ENCODE measurements around the gene NMNAT1.
"Not testable (repeated sequence)": the region's sequence is repeated elsewhere in the genome, so short reads cannot be mapped to it uniquely, and the experiment has no call there.

NMNAT1 gene

GRCh38 chr1:9922342-9922741, 20.9 kb upstream of the NMNAT1 start:
- peak; percentile 64 for DNase-seq

GRCh38 chr1:9927259-9927658, 16.0 kb upstream of the NMNAT1 start:
- DNase-seq, result no peak

- DNase-seq, result peak; percentile 10
These were observed 13.6 kb upstream of the NMNAT1 start for GRCh38 chr1:9929431-9930385.

DNA sequence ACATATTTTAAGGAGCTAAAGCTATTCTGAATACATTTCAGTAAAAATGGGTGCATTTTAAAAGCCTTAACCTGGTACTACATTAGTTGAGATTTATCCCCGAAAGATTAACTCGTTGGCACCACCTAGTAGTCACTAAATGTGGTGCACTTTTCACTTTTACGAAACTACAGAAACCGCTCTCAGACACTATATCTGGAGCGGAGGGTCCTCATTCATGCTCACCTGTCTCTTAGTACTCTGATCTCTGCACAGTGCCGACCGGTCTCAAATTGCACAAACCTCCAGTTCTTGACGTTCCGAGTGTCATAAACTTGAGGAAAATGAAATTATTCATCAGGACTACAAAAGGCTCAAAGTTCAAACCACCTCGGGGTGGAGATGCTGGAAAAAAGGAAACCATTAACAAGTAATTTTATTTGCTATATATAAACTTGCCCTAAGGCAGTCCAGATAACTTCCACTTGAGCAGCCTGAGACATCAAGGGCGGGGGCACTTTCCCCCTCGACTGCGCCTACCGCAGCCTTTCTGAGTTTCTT, 806 bp upstream of the NMNAT1 start:
- peak; percentile 46 for DNase-seq

DNA sequence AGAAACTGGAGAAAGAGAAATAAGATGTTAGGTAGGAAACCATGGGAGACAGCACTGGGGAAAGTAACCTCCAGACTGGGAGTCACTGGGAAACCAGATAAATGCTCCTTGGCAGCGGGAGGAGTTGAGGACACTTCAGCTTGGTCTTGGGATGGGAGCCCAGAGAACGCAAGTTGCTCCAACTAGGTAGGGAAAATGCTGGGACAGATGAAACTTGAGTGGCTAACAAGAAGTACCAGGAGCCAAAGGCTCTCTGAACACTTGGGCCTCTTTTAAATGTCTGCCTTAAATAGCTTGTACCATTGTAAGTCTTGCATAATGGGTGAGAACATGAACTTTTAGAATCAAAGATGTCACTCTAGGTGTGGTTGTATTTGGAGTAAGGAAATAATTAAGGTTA, 3.0 kb downstream of the NMNAT1 start:
- DNase-seq, result no peak

DNA sequence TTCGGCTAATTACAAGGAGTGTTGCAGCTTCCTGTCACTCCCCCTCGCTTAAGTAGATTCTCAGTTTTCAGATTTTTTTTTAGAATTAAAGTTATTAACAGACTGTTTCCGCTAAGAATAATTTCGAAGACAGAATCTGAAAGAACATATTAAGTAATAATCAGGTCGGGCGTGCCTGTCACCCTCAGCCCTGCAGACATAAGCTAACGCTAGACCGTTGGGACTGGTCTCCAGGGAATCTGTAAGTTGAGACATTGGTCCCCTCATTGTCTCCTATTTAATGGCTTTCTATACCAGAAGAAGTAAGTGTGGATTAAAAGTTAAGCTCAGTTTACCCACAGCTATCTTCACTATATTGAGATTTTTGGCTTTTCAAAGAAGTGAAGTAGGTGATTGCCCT, 14.5 kb downstream of the NMNAT1 start:
- no peak for DNase-seq

- no peak for DNase-seq
These were observed 16.7 kb downstream of the NMNAT1 start for GRCh38 chr1:9960011-9960410.

DNA sequence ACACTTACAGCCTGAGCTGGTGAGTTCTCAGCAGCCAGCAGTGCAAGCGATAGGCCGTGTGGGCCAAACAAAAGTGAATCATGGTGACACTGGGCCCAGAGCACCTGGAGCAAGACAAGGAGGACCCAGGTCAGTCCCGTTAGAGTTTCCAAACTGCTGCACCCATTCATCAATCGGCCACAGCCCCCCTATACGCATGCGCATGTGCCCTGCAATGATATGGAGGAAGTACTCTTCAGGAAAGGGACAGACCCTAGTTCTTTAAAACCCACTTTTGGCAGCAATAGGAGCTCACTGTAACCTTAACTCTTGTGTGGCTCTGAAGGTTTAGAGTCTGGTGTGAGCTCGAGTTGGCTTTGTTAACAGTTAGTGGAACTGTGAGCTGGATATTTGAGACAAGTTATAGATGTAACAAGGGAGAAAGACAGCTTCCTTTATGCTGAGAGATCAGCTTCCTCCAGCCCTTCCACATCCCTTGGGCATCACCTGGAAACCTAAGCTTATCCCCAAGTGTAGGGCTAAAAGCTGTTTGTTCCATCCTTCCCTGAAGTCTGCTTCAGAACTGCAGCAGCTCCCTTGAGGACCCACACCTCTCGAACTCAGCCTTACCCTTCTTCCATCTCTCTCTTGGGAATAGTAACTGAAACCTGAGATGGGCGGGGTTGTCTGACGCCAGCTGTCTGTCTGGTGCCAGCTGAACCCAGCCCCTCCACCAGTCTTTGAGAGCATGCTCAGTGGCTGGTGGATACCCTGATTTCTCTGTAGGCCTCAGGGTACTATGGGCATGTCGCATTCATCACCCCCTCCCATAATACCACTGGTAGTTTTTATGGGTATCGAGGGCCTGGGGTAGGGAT, 17.7 kb downstream of the NMNAT1 start:
- peak; percentile 88 for DNase-seq

GRCh38 chr1:9984253-9984652, 41.0 kb downstream of the NMNAT1 start:
- DNase-seq, result no peak

GRCh38 chr1:9985001-9985400, 41.7 kb downstream of the NMNAT1 start:
- no peak for DNase-seq

DNA sequence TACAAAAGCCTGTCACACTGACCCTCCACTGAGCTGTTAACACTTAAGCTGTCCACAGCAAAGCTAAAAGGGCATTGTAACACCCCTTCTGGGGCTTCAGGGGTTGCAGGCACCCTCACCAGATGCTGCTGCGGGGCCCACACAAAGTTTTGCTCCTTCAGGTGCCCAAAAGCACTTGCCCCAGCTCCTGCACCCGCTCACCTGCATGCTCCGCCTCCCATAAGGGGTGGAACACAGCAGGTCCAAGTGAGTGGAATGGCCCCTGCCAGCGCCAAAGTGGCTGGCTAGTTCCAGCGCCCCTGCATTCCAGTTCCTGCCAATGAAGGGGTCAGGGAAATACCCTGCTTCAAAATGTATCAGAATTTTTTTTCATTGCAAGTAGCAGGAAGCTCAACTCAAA, 46.5 kb downstream of the NMNAT1 start:
- DNase-seq, result no peak

DNA sequence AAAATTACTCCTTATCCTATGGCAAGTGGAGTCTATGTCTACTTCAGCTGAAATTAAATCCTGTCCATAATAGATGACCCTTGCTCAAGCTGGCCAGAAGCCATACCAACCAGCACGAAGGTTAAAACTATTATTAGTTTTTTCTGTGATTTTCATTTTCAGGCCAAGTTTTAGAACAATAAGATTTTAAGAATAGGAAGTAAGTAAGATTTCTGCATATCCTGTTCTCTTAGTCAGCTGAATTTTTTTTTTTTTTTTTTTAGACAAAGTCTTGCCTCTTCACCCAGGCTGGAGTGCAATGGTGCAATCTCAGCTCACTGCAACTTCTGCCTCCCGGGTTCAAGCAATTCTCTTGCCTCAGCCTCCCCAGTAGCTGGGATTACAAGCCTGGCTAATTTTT, 47.7 kb downstream of the NMNAT1 start:
- DNase-seq, result no peak

GRCh38 chr1:9992910-9993309, 49.6 kb downstream of the NMNAT1 start:
- no peak for DNase-seq

GRCh38 chr1:9993561-9994075, 50.3 kb downstream of the NMNAT1 start:
- DNase-seq, result no peak

DNA sequence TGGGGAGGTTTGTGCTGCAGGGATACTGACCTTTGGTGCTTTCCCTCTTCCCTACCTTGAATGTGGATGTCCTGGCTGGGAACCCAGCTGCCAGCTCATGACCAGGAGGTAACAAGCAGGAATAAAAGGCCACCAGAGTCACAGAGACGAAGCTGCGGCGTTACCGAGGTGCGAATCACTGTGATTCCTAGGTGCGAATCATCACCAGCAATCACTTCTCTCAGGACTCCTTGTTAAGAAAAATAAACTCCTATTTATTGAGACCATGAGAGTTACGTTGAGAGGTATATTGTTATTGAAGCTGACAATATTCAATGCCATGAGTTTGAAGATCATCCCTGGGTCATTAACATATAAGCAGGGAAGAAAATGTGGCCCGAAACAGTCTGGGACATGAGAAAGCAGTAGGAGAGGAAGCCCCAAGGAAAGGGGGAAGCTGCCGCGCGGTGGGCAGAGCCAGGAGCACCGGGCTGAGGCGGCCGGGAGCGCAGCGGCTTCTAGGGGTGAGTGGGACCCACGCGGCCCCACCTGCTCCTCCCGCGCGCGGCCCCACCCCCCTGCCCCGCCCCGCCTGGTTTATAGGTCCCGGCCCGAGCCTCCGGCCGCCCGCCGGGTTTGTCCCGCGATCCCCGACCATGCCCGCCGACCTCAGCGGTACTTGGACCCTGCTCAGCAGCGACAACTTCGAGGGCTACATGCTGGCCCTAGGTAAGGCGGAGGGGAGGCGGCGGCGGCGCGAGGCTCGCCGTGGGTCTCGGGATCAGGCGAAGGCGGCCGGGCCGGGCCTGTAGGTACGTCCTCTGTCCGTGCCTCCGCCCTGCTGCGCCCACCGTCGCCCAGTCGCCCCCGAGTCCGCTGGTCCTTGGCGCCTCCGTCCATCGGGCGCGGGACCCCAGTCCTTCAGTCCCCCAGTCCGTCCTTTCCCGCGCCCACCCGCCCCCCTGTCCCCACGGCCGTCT, 53.6 kb downstream of the NMNAT1 start, which contains the start of gene RBP7:
Gene RBP7 (plus strand): TSS at position 605 of the 959 bp plus-strand sequence. CDS start 31 bp downstream, at position 636.
- DNase-seq, result peak; percentile 34

- no peak for DNase-seq
These were observed 57.9 kb downstream of the NMNAT1 start for GRCh38 chr1:10001016-10001665.

DNA sequence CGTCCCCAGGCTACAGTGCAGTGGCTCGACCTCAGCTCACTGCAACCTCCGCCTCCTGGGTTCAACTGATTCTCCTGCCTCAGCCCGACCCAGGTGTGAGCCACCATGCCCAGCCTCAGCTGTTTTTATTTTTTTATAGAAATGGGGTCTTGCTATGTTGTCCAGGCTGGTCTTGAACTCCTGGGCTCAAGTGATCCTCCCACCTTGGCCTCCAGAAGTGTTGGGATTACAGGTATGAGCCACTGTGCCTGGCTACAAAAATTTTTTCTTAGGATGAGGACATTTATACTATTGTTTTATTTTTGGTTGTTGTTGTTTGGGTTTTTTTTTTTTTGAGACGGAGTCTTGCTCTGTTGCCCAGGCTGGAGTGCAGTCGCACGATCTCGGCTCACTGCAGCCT, 62.0 kb downstream of the NMNAT1 start:
- not testable (repeated sequence) for DNase-seq

- peak; percentile 18 for DNase-seq
These were observed 63.9 kb downstream of the NMNAT1 start for GRCh38 chr1:10007169-10007568.

DNA sequence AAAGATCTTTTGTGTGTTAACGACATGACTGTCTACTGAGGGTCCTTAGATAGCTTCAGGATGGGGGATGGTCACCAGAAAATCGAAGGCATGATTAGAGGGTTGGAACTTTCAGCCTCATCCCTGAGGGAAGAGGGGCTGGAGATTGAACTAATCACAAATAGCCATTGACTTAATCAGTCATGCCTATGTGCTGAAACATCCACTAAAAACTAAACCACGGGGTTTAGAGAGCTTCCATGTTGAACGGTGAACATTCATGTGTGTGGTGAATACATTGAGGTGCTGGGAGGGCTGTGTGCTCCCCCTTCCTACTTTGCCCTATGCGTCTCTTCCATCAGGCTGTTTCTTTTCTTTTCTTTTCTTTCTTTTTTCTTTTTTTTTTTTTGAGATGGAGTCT, 70.7 kb downstream of the NMNAT1 start:
- no peak for DNase-seq

DNA sequence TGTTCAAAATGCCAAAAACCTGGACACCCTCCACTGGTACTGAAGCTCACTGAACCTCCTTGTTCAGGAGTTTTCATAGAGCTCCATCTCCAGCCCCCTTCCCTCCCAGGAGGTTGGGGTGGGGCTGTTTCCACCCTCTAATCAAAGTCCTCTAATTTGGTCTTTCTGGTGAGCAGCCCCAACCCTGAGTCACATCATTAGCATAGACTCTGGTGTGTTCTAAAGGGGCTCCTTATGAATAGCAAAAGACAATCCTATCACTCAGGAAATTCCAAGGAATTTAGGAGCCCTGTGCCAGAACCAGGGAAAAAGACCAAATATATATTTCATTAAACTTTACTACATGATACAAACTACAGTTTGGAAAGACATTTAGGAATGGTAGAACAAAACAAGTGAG, 76.3 kb downstream of the NMNAT1 start:
- no peak for DNase-seq

DNA sequence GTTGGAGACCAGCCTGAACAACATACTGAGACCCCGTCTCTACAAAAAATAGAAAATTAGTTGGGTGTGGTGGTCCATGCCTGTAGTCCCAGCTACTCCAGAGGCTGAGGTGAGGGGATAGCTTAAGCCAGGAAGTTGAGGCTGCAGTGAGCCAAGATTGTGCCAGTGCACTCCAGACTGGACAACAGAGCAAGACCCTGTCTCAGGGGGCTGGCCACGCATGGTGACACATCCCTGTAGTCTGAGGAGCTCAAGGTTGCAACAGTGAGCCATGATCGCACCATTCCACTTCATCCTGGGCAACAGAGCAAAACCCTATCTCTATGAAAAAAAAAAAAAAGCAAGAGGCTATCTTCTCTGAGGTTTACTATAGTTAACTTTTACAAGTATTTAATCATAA, 76.8 kb downstream of the NMNAT1 start:
- DNase-seq, result no peak
